CD4-positive, alpha-beta T cell treated with Interferon alpha-2 for 1 hour (primary cell): ENCODE data around the gene LAPTM5.

ENCODE experiments used
- DNase-seq, 2 donors: peaks; one replicate each; pipeline ENCODE4 v3.0.0-alpha.2; 2020 to 2022

The LAPTM5 gene

DNA sequence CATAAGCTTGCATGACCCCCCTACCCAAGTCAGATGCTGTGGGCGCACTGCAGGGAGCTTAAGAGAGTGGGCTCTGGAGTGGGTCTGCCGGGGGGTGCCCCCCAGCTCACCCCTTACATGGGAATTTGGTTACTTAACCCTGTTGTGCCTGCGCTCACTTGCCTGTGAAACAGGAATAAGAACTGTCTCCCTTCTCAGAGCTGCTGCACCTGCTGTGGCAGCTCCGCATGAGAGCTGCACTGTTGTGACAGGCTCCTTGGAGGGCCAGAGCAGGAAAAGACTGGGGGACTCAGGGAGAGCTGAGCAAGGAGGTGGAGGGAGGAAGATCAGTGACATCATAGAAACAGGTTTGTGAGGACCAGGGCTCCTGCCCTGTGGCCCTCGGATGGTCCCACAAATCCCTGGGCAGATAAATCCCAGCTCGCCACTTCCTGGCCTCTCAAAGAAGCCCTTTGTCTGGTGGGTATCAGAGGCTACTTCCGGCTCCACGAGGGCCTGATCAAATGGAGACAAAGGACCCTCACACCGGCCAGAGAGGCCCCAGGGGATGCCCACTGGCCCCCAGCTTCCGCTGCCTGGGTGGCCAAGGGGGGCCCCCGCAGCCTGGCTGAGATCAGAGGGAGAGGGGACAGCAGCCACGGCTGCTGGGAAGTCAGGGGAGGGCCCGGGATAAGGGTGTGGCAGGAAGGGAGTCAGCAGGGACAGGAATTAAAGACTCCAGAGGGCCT lies 28.9 kb upstream of the LAPTM5 start:
- DNase-seq: no peak

GRCh38 chr1:30785714-30786113 lies 28.1 kb upstream of the LAPTM5 start:
- no peak for DNase-seq

GRCh38 chr1:30785181-30785580 lies 27.6 kb upstream of the LAPTM5 start:
- DNase-seq: no peak

GRCh38 chr1:30783256-30783915 lies 25.8 kb upstream of the LAPTM5 start:
- DNase-seq: peak in 1 of 2 donors; percentile 49

DNA sequence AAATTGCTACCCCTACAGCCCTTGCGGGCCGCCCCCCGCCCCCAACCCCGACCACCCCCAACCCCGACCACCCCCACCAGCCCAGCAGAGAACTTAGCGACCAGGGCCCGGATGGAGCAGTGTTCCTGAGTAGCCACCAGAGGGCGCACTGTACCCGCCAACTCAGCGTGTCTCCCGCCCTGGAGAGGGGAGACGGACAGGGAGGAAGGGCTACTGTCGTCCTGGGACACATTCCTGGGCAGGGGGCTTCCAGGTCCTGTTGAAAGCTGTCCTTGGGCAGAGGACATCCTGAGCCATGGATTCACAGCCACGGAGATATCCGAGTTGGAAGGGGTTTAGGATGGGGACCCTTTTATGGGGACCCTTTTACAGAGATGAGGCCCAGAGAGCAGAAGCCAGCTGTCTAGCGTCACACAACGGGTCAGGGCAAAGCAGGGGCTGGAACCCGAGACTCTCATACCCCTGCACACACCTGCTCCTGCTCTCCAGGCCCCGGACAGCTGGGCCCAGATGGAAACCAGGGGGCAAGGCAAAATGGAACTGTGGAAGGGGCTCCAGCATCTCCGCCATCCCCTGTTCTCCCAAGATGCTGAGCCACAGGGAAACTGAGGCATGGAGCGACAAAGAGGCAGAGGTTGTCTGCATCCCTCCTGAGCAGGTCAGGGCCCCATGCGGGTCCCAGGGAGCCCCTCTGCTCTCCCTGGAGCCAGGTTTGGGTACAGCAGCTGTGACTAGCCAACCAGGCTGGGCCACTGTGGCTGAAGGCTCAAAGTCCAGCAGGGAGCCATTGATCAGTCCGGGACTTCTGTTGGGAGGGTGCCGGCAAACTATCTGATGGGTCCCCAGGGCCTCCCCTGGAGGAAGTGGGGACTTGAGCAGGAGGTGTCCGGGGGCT lies 25.0 kb upstream of the LAPTM5 start:
- DNase-seq: peak; percentile 70 to 75

- no peak for DNase-seq
Measured at GRCh38 chr1:30781906-30782305, 24.3 kb upstream of the LAPTM5 start.

DNA sequence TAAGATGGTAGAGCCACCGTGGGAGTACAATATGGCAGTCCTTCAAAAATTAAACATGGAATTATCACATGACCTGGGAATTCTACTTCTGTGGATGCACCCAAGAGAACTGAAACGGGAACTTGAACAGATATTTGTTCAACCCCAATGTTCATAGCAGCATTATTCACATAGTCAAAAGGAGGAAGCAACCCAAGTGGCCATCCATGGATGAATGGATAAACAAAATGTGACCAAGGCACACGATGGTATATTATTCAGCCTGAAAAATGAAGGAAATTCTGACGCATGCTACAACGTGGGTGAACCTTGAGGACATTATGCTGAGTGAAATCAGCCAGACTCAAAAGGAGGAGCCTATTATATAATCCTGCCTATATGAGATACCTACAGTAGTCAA lies 22.8 kb upstream of the LAPTM5 start:
- DNase-seq: peak in 1 of 2 donors; percentile 21

- DNase-seq: peak; percentile 85 to 92
Measured at GRCh38 chr1:30779294-30780071, 21.9 kb upstream of the LAPTM5 start.

DNA sequence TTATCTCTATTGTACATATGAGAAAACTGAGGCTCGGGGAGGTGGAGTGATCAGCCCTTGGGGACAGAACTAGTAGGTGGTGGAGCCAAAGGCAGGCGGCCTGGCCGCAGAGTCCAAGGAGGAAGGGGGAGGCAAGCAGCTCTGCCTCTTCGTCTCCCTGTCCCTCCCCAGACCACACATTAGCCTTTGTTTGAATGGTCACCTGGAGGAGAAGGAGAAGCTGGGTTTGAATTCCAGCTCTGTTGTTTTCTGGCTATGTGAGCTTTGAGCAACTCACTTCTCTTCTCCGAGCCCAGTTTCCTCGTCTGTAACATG lies 21.4 kb upstream of the LAPTM5 start:
- DNase-seq: no peak

DNA sequence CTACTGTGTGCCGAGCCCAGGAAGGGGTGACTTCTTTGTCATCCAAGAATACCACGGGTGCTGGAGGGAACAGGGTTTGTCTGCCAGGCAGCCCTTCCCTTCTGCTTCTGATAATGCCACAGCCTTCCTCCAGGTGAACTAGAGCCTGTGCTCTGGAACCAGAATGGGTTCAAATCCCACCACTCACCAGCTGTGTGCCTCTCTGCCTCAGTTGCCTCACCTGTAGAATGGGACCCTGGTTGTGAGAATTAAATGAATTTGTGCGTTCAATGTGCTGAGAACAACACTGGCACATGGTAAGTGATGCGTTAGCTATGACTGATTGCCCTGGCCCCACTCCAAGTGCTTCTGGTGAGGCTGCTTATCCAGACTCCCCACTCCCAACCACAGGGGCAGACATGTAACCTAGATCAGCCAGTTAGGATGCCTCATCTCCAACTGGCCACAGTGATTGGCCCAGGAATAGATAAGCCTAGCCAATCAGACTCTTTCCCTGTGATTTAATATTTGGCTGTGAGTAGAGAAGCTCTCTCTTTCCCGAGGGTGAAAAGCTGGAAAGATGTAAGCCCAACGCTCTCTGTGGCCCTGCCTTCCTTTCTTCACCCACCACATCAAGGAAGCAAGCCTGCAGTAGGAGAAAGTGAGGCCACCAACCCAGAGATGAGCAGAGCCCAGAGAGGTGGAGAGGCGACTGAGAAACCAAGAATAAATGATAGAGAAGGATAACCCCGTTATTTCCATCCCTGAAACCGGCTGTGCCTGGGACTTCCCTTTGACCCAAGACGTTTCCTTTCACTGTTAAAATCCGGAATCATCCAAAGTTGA lies 20.8 kb upstream of the LAPTM5 start:
- DNase-seq: no peak

DNA sequence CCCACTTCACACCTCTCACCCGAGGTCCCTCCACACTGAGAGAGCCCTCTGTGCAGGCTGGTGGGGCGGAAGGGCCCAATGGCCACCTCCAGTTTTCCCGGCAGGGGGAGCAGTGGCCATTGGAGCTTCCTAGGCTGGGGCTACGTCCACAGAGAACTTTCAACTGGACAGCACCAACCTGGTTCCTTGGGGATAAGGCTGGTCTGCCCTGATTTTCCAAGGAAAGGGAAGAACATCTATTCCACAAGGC lies 20.3 kb upstream of the LAPTM5 start:
- DNase-seq: no peak

GRCh38 chr1:30777060-30777903 lies 19.7 kb upstream of the LAPTM5 start:
- no peak for DNase-seq

DNA sequence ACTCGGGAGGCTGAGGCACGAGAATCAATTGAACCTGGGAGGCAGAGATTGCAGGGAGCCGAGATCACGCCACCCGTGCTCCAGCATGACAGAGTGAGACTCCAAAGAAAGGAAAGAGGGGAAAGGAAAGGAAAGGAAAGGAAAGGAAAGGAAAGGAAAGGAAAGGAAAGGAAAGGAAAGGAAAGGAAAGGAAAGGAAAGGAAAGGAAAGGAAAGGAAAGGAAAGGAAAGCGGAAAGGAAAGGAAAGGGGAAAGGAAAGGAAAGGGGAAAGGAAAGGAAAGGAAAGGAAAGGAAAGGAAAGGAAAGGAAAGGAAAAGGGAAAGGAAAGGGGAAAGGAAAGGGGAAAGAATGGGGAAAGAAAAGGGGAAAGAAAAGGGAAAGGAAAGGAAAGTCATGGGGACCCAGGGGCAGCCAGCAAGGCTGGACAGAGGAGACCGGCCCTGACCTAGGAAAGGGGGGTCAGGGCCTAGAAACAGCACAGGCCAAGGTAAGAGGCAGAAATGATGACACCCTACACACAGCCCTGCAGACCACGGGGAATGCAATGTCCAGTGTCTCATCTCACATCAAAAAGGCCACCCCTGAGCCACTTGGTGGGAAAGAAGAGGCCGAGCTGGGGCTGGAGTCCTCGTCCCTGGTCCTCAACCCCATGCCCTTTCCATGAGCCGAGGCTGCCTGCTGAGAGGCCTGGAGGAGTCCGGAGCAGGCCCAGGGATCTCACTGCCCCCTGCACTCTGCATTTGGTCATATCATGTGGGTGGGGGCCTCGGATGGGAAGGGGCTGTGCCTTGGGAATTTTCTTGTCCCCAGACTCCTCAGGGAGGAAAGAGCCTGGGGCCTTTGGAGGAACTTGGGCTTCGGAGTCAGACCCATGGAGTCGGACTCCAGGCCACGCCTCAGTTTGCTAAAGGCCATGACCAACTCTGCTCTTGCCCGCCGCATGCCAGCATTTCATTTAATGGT lies 18.8 kb upstream of the LAPTM5 start:
- DNase-seq: no peak

GRCh38 chr1:30775433-30775975 lies 17.9 kb upstream of the LAPTM5 start:
- no peak for DNase-seq

- DNase-seq: no peak
Measured at GRCh38 chr1:30774550-30775432, 17.2 kb upstream of the LAPTM5 start.

GRCh38 chr1:30773722-30774358 lies 16.3 kb upstream of the LAPTM5 start:
- DNase-seq: no peak

- no peak for DNase-seq
Measured at GRCh38 chr1:30771005-30771404, 13.4 kb upstream of the LAPTM5 start.

- DNase-seq: no peak
Measured at GRCh38 chr1:30770150-30770549, 12.6 kb upstream of the LAPTM5 start.
